ENCODE results near the gene OR14C36. TPM values are rescaled to one million over a fixed set of nuclear protein-coding genes. Genes with fewer than 3 reads are reported as not detected.
"Not testable (repeated sequence)": the region's sequence is repeated elsewhere in the genome, so short reads cannot be mapped to it uniquely, and the experiment has no call there.

The OR14C36 gene
- polyA plus RNA-seq, 1 of the 3 experiments (the other 2 are of a cell fraction), result not detected

- no peaks in the 10 kb centered on the region for H3F3A ChIP-seq (replicated peaks; ENCODE audit: insufficient read depth)
- no peaks in the 10 kb centered on the region for H3K79me2 ChIP-seq (ENCODE audit: insufficient read depth)
- ChIA-PET POLR2A (no interaction called here), CTCF (no interaction called here)
- H3K4me2 ChIP-seq, result no peak overlapping the region
- 22% methylated on average over 12 of the region's 19 CpGs for WGBS (ENCODE audit: low lambda C conversion rate)
- no peak for DNase-seq
- no peaks in the 10 kb centered on the region for H3K36me3 ChIP-seq (replicated peaks in 1 of 2; ENCODE audit: control insufficient read depth in 1 of 2, insufficient read depth in 2 of 2, low read length in 1 of 2)
- no peak for TF ChIP-seq RAD21 (IDR thresholded peaks at IDR 0.05; ENCODE audit: low read length)
- no peak overlapping the region for H2AFZ ChIP-seq (ENCODE audit: low read depth)
- no peaks in the 10 kb centered on the region for H4K20me1 ChIP-seq (ENCODE audit: insufficient read depth)
- peaks cover 4% of the 10 kb centered on the region; the same call in 1 of the 2 replicates for H3K9me3 ChIP-seq
- no peak overlapping the region for H3K9ac ChIP-seq
- no peak overlapping the region for H3K27ac ChIP-seq (ENCODE audit: low read depth in 2 of 2, low read length in 1 of 2)
- no peaks in the 10 kb centered on the region for H3K4me1 ChIP-seq (ENCODE audit: control insufficient read depth in 1 of 2, insufficient read depth in 2 of 2, low read depth in 1 of 2, low read length in 1 of 2)
- no peaks in the 10 kb centered on the region; the same call in 1 of the 2 replicates for H3K9me2 ChIP-seq
- H3K4me3 ChIP-seq (ENCODE audit: low read depth in 2 of 2, low read length in 1 of 2), result no peak overlapping the region
- no peaks in the 10 kb centered on the region for H3K27me3 ChIP-seq (ENCODE audit: insufficient read depth)
Measured at GRCh38 chr1:248306103-248306502, 42.5 kb upstream of the OR14C36 start.

- H3K9ac ChIP-seq; H3K79me2 ChIP-seq (ENCODE audit: insufficient read depth); DNase-seq; H3K36me3 ChIP-seq (replicated peaks in 1 of 2; ENCODE audit: control insufficient read depth in 1 of 2, insufficient read depth in 2 of 2, low read length in 1 of 2); H3K27me3 ChIP-seq (ENCODE audit: insufficient read depth); H3F3A ChIP-seq (replicated peaks; ENCODE audit: insufficient read depth); H3K9me3 ChIP-seq; H2AFZ ChIP-seq (ENCODE audit: low read depth); H3K27ac ChIP-seq (ENCODE audit: low read depth in 2 of 2, low read length in 1 of 2); H3K4me2 ChIP-seq; H3K4me1 ChIP-seq (ENCODE audit: control insufficient read depth in 1 of 2, insufficient read depth in 2 of 2, low read depth in 1 of 2, low read length in 1 of 2); CTCF ChIA-PET; H4K20me1 ChIP-seq (ENCODE audit: insufficient read depth); H3K4me3 ChIP-seq (ENCODE audit: low read depth in 2 of 2, low read length in 1 of 2); H3K9me2 ChIP-seq; POLR2A ChIA-PET: not testable (repeated sequence)
- 13% methylated on average over 11 of the region's 15 CpGs for WGBS (ENCODE audit: low lambda C conversion rate)
Measured at GRCh38 chr1:248306740-248307139, 41.8 kb upstream of the OR14C36 start.

GRCh38 chr1:248316796-248317195 is 31.8 kb upstream of the OR14C36 start:
- no peaks in the 10 kb centered on the region for H3K36me3 ChIP-seq (replicated peaks in 1 of 2; ENCODE audit: control insufficient read depth in 1 of 2, insufficient read depth in 2 of 2, low read length in 1 of 2)
- no peaks in the 10 kb centered on the region for H3K9me3 ChIP-seq
- H3K4me3 ChIP-seq (ENCODE audit: low read depth in 2 of 2, low read length in 1 of 2), result no peak overlapping the region
- DNase-seq, result no peak
- no peaks in the 10 kb centered on the region for H3K27me3 ChIP-seq (ENCODE audit: insufficient read depth)
- ChIA-PET CTCF (interaction anchor here (1.0 kb wide), 1 partner anchor 14 kb away, joined by 3 read pairs; the partner anchor contains the start of gene OR2T12), POLR2A (no interaction called here)
- 0% methylated on average over 9 of the region's 11 CpGs for WGBS (ENCODE audit: low lambda C conversion rate)
- TF ChIP-seq MEF2A (IDR thresholded peaks at IDR 0.05; ENCODE audit: borderline replicate concordance, low read depth) (no peak), USF2 (IDR thresholded peaks at IDR 0.05; ENCODE audit: borderline replicate concordance, low read depth, low read length) (no peak), RXRA (IDR thresholded peaks at IDR 0.05; ENCODE audit: borderline replicate concordance, low read depth) (no peak), FOSL2 (IDR thresholded peaks at IDR 0.05; ENCODE audit: borderline replicate concordance, low read depth) (no peak)
- H3K4me2 ChIP-seq, result no peak overlapping the region
- no peaks in the 10 kb centered on the region for H3K79me2 ChIP-seq (ENCODE audit: insufficient read depth)
- H4K20me1 ChIP-seq (ENCODE audit: insufficient read depth), result no peaks in the 10 kb centered on the region
- H3K27ac ChIP-seq (ENCODE audit: low read depth in 2 of 2, low read length in 1 of 2), result no peak overlapping the region
- no peaks in the 10 kb centered on the region for H3K4me1 ChIP-seq (ENCODE audit: control insufficient read depth in 1 of 2, insufficient read depth in 2 of 2, low read depth in 1 of 2, low read length in 1 of 2)
- H3K9me2 ChIP-seq, result no peaks in the 10 kb centered on the region
- no peaks in the 10 kb centered on the region for H3F3A ChIP-seq (replicated peaks; ENCODE audit: insufficient read depth)
- no peak overlapping the region for H3K9ac ChIP-seq
- no peak overlapping the region for H2AFZ ChIP-seq (ENCODE audit: low read depth)

- Histone ChIP-seq H4K20me1 (ENCODE audit: insufficient read depth) (no peaks in the 10 kb centered on the region), H3K4me2 (no peak within 1 kb of the TSS), H3K4me3 (ENCODE audit: low read depth in 2 of 2, low read length in 1 of 2) (no peak within 1 kb of the TSS), H3K9me3 (no peaks in the 10 kb centered on the region), H3F3A (replicated peaks; ENCODE audit: insufficient read depth) (no peaks in the 10 kb centered on the region), H3K79me2 (ENCODE audit: insufficient read depth) (no peaks in the 10 kb centered on the region), H3K4me1 (ENCODE audit: control insufficient read depth in 1 of 2, insufficient read depth in 2 of 2, low read depth in 1 of 2, low read length in 1 of 2) (no peaks in the 10 kb centered on the region), H2AFZ (ENCODE audit: low read depth) (no peak within 1 kb of the TSS), H3K9ac (no peak within 1 kb of the TSS), H3K27me3 (ENCODE audit: insufficient read depth) (no peaks in the 10 kb centered on the region), H3K36me3 (replicated peaks in 1 of 2; ENCODE audit: control insufficient read depth in 1 of 2, insufficient read depth in 2 of 2, low read length in 1 of 2) (no peaks in the 10 kb centered on the region), H3K9me2 (no peaks in the 10 kb centered on the region), H3K27ac (ENCODE audit: low read depth in 2 of 2, low read length in 1 of 2) (no peak within 1 kb of the TSS)
- TF ChIP-seq FOSL2 (IDR thresholded peaks at IDR 0.05; ENCODE audit: borderline replicate concordance, low read depth) (no peak), JUND (IDR thresholded peaks at IDR 0.05) (no peak), RFX5 (IDR thresholded peaks at IDR 0.05; ENCODE audit: low read length) (no peak), RAD21 (IDR thresholded peaks at IDR 0.05; ENCODE audit: low read length) (no peak), RXRA (IDR thresholded peaks at IDR 0.05; ENCODE audit: borderline replicate concordance, low read depth) (no peak), MAX (IDR thresholded peaks at IDR 0.05; ENCODE audit: low read depth) (no peak)
- WGBS (ENCODE audit: low lambda C conversion rate), result 0% methylated on average over 1 of the region's 1 CpG
- no peak for DNase-seq
- ChIA-PET POLR2A (no interaction called here), CTCF (no interaction called here)
Measured at GRCh38 chr1:248324468-248324867, 24.1 kb upstream of the OR14C36 start, which contains the start of gene OR2M7. OR2M7 (minus strand) TSS chr1:248324568; CDS start chr1:248324568, 0 bp downstream.
